Thyroid gland (tissue), 4 donors: ENCODE data around the gene TPBG.

Experiments used
- POLR2A ChIP-seq, 2 donors: fragments of 450-650 bp; IDR thresholded peaks; one replicate each; pipeline ENCODE4 v1.6.1; 2017; ENCODE audit warnings: antibody characterized with exemption in 2 of 2, mild to moderate bottlenecking in 2 of 2, moderate library complexity in 1 of 2
- TF ChIP-seq, protein P1 (sequence below), 6 experiments: fragments of 200-600 bp in 3 of 6; fragments of 450-650 bp in 3 of 6; sonication (generic) in 3 of 6; IDR thresholded peaks; one replicate each; pipeline ENCODE4 v1.5.1; 2016 to 2019; ENCODE audit warnings: antibody characterized with exemption in 6 of 6, mild to moderate bottlenecking in 2 of 6, inconsistent platforms in 1 of 6, moderate library complexity in 1 of 6

DNA sequence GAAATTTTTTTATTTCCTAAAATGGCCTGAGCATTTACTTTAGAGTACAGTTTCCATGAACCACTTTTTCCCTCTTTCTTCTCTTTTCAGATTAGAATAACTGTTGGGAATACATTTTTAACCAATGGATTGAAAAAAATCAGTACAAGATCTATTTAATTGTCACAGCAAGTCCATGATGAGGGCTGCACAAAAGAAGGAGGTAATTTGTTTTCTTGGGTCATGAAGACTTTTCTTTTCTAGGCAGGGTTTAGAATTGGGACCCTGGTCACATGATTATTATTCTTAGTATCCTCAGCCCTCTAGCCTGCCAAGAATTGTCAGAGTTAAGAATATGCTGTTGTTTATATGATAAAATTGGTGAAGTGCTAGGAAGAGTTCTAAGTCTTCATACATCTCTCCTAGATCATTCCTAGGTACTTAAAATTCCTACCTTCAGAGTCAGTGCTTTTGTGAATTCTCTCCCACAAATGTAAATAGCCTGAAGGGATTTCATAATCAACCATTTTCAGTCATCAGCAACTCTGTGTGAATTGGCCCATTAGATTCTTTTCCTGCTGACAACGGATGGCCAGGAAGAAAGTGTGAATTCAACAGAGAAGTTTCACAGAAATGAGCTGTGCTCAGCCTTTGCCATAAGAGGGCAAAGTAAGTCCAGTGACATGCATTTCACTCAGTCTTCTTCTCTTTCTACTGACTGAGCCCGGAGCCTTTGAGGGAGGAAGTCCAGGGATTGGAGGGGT lies 32.4 kb upstream of the TPBG start:
- TF ChIP-seq, protein P1, sequence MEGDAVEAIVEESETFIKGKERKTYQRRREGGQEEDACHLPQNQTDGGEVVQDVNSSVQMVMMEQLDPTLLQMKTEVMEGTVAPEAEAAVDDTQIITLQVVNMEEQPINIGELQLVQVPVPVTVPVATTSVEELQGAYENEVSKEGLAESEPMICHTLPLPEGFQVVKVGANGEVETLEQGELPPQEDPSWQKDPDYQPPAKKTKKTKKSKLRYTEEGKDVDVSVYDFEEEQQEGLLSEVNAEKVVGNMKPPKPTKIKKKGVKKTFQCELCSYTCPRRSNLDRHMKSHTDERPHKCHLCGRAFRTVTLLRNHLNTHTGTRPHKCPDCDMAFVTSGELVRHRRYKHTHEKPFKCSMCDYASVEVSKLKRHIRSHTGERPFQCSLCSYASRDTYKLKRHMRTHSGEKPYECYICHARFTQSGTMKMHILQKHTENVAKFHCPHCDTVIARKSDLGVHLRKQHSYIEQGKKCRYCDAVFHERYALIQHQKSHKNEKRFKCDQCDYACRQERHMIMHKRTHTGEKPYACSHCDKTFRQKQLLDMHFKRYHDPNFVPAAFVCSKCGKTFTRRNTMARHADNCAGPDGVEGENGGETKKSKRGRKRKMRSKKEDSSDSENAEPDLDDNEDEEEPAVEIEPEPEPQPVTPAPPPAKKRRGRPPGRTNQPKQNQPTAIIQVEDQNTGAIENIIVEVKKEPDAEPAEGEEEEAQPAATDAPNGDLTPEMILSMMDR (IDR thresholded peaks at IDR 0.05), result no peak
- TF ChIP-seq POLR2A (IDR thresholded peaks at IDR 0.05), result no peak
